Measurements from ENCODE around the gene NEK9. TPM values are rescaled to one million over a fixed set of nuclear protein-coding genes. Genes with fewer than 3 reads are reported as not detected.

Gene NEK9
- total RNA-seq: 46.1 TPM

GRCh38 chr14:75126679-75127473 lies at the start of gene NEK9:
Gene NEK9 (minus strand): TSS chr14:75127048. CDS start chr14:75126921, 127 bp downstream.

GRCh38 chr14:75176142-75176820 lies 49.4 kb upstream of the NEK9 start, which contains the start of gene TMED10:
Gene TMED10 (minus strand): TSS chr14:75176612. CDS start chr14:75176579, 33 bp downstream.

DNA sequence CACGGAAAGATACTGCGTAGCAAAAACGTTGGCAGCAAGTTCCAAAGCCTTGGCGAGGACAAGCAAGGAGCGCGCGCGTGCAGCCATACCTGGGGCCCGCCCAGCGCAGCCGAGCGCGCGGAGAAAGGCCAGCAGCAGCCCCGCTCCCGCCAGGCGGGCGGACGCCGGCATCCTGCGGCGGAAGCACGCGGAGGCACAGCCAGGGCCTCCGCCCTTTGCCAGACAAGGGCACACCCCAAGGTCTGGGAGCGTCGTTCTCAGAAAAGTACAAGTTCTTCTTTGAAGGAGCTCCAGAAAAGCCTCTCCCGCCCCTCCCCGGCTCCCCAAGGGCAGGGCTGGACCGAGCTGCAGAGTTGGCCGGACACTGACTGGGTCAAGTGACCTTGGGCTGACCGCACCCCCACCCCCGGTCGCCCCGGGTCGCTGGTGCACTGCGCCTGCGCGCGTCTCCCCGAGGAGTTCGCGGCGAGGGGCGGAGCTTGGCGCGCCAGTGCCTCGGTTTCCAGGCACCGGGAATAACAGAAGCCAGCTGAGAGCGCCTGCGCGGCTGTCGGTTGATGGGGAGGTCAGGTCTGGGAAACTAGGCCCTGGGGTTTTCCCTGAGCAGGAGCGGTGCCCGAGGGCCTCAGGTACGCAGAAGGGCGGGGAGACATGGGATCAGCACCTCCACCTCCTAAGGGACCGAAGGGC lies 57.6 kb downstream of the NEK9 start, which contains the start of gene ZC2HC1C:
Gene ZC2HC1C (plus strand): TSS at position 521 of the 690 bp plus-strand sequence. CDS start 933 bp downstream, outside the sequence.

GRCh38 chr14:75063491-75064204 lies 63.2 kb downstream of the NEK9 start, which contains the start of gene ACYP1:
Gene ACYP1 (minus strand): TSS chr14:75064024. CDS start chr14:75063553, 471 bp downstream.

DNA sequence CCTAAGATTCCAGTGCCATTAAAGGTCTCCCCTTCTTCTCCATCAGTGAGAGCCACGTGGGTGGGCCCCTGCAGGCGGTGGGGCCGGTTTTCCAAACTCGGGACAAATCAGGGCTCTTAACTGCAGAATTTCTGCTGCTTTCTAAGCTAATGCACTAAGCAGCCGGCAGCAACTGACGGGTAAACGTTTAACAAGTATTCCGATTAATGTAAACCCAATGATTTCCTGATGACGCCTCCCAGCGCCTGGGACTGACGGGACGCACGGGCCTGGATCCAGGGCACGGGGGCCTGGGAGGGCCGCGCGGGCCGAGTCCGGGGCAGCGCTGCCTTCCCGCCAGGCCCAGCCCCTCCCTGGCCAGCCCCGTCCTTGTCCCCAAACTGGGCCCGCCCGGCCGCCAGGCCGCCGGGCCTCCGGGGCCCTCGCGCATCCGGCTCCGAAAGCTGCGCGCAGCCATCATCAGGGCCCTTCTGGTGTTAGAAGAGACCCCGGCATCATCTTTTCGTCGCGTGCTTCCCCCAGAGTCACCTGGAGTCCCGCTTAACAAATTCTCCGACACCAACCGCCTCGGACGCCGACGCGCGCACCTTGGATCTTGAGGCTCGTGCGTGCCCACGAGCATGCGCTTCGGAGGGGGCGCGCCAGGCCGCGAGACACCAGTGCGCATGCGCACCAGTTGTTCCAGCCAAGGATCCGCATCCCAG lies 75.8 kb downstream of the NEK9 start, which contains the start of gene MLH3:
Gene MLH3 (minus strand): TSS at position 616 of the 704 bp plus-strand sequence. CDS start 1,812 bp downstream, outside the sequence.

Small RNA genes within 50 kb of the gene (small RNA-seq; reads per million reads assigned to genes)
- gene HIF1AP1: not detected

Other genes starting within 250 kb of the NEK9 start
- gene DLST, start 245.1 kb downstream of the NEK9 start, total RNA-seq: 40.4 TPM
- gene RPS6KL1, start 203.8 kb downstream of the NEK9 start, total RNA-seq: 39.9 TPM
- gene PGF, start 171.5 kb downstream of the NEK9 start, total RNA-seq: 2.8 TPM
- 24.0 TPM for gene EIF2B2, start 124.1 kb downstream of the NEK9 start, total RNA-seq
- gene MLH3, start 75.6 kb downstream of the NEK9 start, total RNA-seq: 65.0 TPM
- gene ACYP1, start 63.0 kb downstream of the NEK9 start, total RNA-seq: 49.4 TPM
- 6.7 TPM for gene ZC2HC1C, start 57.4 kb downstream of the NEK9 start, total RNA-seq
- gene TMED10, start 49.6 kb upstream of the NEK9 start, total RNA-seq: 155 TPM
- 57.0 TPM for gene FOS, start 151.8 kb upstream of the NEK9 start, total RNA-seq